ENCODE results near the gene COL5A1.
"Not testable (repeated sequence)": the region's sequence is repeated elsewhere in the genome, so short reads cannot be mapped to it uniquely, and the experiment has no call there.

Gene COL5A1

GRCh38 chr9:134658378-134658955 lies 16.9 kb downstream of the COL5A1 start:
- no peak for DNase-seq

GRCh38 chr9:134659688-134660131 lies 18.1 kb downstream of the COL5A1 start:
- DNase-seq = no peak

- DNase-seq = no peak
Measured at GRCh38 chr9:134660407-134660806, 18.8 kb downstream of the COL5A1 start.

GRCh38 chr9:134661299-134661698 lies 19.7 kb downstream of the COL5A1 start:
- no peak for DNase-seq

GRCh38 chr9:134661791-134662142 lies 20.2 kb downstream of the COL5A1 start:
- no peak for DNase-seq

- no peak for DNase-seq
Measured at GRCh38 chr9:134662143-134662876, 20.7 kb downstream of the COL5A1 start.

GRCh38 chr9:134663084-134663483 lies 21.5 kb downstream of the COL5A1 start:
- DNase-seq = no peak

- no peak for DNase-seq
Measured at GRCh38 chr9:134663753-134664415, 22.3 kb downstream of the COL5A1 start.

- no peak for DNase-seq
Measured at GRCh38 chr9:134664446-134664845, 22.8 kb downstream of the COL5A1 start.

GRCh38 chr9:134666208-134666607 lies 24.6 kb downstream of the COL5A1 start:
- DNase-seq = no peak

GRCh38 chr9:134666831-134667230 lies 25.2 kb downstream of the COL5A1 start:
- DNase-seq = no peak

GRCh38 chr9:134668977-134669376 lies 27.4 kb downstream of the COL5A1 start:
- DNase-seq = not testable (repeated sequence)

GRCh38 chr9:134669399-134669955 lies 27.9 kb downstream of the COL5A1 start:
- DNase-seq = no peak

GRCh38 chr9:134670042-134670525 lies 28.5 kb downstream of the COL5A1 start:
- no peak for DNase-seq

- DNase-seq = no peak
Measured at GRCh38 chr9:134670851-134671281, 29.3 kb downstream of the COL5A1 start.

GRCh38 chr9:134671341-134672113 lies 29.9 kb downstream of the COL5A1 start:
- DNase-seq = no peak

GRCh38 chr9:134676361-134676760 lies 34.8 kb downstream of the COL5A1 start:
- no peak for DNase-seq

GRCh38 chr9:134676886-134677285 lies 35.3 kb downstream of the COL5A1 start:
- DNase-seq = no peak

- DNase-seq = no peak
Measured at GRCh38 chr9:134677743-134678142, 36.1 kb downstream of the COL5A1 start.

- no peak for DNase-seq
Measured at GRCh38 chr9:134678206-134678605, 36.6 kb downstream of the COL5A1 start.

- DNase-seq = no peak
Measured at GRCh38 chr9:134678666-134679443, 37.3 kb downstream of the COL5A1 start.

All from activated T-cell treated with anti-CD3 and anti-CD28 coated beads, Interleukin-2, amount 50 U/mL, for 1 hour (primary cell).